ENCODE measurements around the gene DRAP1.

The DRAP1 gene

DNA sequence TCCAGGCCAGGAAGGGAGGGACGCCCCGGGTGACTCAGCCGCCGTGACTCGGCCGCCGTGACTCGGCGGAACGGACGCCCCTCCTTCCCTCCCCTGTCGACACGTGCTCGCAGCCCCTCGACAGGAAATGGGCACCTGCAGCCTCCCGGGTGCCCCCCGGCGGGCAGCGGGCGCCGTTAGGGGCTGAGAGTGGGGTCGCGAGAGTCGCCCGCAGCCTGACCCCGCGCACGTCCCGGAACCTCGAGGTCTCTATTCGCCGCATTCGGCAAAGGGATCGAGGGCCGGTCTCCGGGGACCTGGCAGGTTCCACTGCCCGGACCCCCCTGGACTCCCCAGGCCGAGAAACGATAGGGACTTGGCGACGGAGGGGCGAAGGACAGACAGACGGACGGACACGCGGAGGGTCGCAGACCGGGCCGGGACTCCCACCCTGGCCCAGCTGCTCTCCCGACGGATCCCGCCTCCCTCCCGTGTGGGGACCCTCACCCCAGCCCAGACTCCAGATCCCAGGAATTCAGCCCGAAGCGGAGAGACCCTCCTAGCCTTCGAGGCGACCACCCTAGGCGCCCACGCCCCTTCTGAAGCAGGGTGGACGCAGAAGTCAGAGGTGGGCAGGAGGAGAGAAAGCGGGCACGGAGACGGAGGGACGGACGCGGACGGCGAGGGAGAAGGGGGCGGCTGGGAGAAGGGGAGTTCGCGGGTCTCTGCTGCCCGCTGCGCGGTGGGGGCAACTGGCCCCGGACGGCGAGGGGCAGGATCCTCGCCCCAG lies 19.7 kb upstream of the DRAP1 start:
- Histone ChIP-seq H3K27ac (ENCODE audit: low read depth, low read length) (no peak overlapping the region), H3K27me3 (ENCODE audit: control insufficient read depth, low read length) (peaks cover 41% of the 10 kb centered on the region), H3K36me3 (ENCODE audit: control insufficient read depth, low read length) (no peaks in the 10 kb centered on the region), H3F3A (ENCODE audit: control insufficient read depth, insufficient read depth) (peaks cover 5% of the 10 kb centered on the region; the same call in 1 of the 2 replicates), H3K9me2 (replicated peaks; ENCODE audit: control insufficient read depth, low read length) (no peaks in the 10 kb centered on the region), H4K20me1 (ENCODE audit: control insufficient read depth, insufficient read depth, low read depth, low read length) (no peaks in the 10 kb centered on the region), H3K4me2 (ENCODE audit: low read length) (peak overlapping the region; percentile 76), H3K9me3 (ENCODE audit: control insufficient read depth, insufficient read depth, low read length) (no peaks in the 10 kb centered on the region), H3K4me3 (ENCODE audit: low read length) (peak overlapping the region; percentile 69), H3K79me2 (ENCODE audit: control insufficient read depth, low read length) (no peaks in the 10 kb centered on the region), H3K4me1 (ENCODE audit: control insufficient read depth, low read length) (peaks cover 18% of the 10 kb centered on the region)
- TF ChIP-seq, protein P1, sequence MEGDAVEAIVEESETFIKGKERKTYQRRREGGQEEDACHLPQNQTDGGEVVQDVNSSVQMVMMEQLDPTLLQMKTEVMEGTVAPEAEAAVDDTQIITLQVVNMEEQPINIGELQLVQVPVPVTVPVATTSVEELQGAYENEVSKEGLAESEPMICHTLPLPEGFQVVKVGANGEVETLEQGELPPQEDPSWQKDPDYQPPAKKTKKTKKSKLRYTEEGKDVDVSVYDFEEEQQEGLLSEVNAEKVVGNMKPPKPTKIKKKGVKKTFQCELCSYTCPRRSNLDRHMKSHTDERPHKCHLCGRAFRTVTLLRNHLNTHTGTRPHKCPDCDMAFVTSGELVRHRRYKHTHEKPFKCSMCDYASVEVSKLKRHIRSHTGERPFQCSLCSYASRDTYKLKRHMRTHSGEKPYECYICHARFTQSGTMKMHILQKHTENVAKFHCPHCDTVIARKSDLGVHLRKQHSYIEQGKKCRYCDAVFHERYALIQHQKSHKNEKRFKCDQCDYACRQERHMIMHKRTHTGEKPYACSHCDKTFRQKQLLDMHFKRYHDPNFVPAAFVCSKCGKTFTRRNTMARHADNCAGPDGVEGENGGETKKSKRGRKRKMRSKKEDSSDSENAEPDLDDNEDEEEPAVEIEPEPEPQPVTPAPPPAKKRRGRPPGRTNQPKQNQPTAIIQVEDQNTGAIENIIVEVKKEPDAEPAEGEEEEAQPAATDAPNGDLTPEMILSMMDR (IDR thresholded peaks at IDR 0.05; ENCODE audit: low read depth, low read length, poor library complexity, severe bottlenecking), result no peak
- TF ChIP-seq EZH2phosphoT487 (IDR thresholded peaks at IDR 0.05; ENCODE audit: borderline replicate concordance, low read length), result no peak

DNA sequence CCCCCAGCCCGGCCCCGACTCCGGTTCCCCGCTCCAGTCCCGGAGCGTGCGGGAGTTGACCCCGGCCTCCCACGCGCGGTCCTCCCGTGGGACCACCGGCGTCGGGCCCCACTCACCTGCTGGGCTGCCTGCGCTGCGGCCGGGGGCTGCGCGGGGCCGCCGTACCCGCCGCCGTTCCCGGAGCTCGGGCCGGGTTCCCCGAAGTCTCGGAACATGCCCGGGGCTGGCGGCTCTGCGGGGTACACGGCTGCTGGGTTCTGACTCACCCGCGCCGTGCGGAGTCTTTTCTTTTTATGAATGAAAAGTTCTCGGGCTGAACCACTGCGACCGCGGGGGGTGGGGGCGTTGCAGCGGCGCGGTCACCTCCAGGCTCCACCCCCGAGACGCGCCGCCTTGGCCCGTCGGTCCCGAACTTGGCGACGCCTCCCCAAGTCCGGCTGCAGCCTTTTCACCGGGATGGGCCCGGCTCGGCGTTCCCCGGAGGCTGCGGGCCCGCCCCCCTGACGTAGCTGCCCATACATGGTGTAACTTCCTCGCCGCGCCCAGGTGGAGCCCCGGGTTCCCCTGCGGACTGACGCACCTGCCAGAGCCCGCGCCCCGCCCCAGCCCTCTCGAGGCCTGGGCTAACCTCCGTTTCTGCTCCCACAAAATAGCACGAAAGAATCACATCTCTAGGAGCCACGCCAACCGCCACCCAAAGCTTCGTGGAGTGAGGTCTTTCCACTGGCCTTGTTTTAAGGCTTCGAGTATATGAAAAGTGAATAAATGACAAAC lies 18.9 kb upstream of the DRAP1 start, which contains the start of gene FOSL1:
TSS of gene FOSL1 (minus strand) at position 264 of the 774 bp plus-strand sequence. CDS start at position 215, 49 bp downstream.
- H3K27ac ChIP-seq (ENCODE audit: low read depth, low read length), result no peak within 1 kb of the TSS
- H3K9me3 ChIP-seq (ENCODE audit: control insufficient read depth, insufficient read depth, low read length), result no peaks in the 10 kb centered on the region
- peaks cover 41% of the 10 kb centered on the region for H3K27me3 ChIP-seq (ENCODE audit: control insufficient read depth, low read length)
- H3K4me3 ChIP-seq (ENCODE audit: low read length), result peak within 1 kb of the TSS; percentile 69
- H3K9me2 ChIP-seq (replicated peaks; ENCODE audit: control insufficient read depth, low read length), result no peaks in the 10 kb centered on the region
- TF ChIP-seq EZH2phosphoT487 (IDR thresholded peaks at IDR 0.05; ENCODE audit: borderline replicate concordance, low read length), result no peak
- TF ChIP-seq, protein P1 (IDR thresholded peaks at IDR 0.05; ENCODE audit: low read depth, low read length, poor library complexity, severe bottlenecking), result no peak
- H4K20me1 ChIP-seq (ENCODE audit: control insufficient read depth, insufficient read depth, low read depth, low read length), result no peaks in the 10 kb centered on the region
- H3K79me2 ChIP-seq (ENCODE audit: control insufficient read depth, low read length), result no peaks in the 10 kb centered on the region
- H3K4me1 ChIP-seq (ENCODE audit: control insufficient read depth, low read length), result peaks cover 18% of the 10 kb centered on the region
- H3F3A ChIP-seq (ENCODE audit: control insufficient read depth, insufficient read depth), result peaks cover 5% of the 10 kb centered on the region; the same call in 1 of the 2 replicates
- H3K4me2 ChIP-seq (ENCODE audit: low read length), result peak within 1 kb of the TSS; percentile 76
- no peaks in the 10 kb centered on the region for H3K36me3 ChIP-seq (ENCODE audit: control insufficient read depth, low read length)

DNA sequence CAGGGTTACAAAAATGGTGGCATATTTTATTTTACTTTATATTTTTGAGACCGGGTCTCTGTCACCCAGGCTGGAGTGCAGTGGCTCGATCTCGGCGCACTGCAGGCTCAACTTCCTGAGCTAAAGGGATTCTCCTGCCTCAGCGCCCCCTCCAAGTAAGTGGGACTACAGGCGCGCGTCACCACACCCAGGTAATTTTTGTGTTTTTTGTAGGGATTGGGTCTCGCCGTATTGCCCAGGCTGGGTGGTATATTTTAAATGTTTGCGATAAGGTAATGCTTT lies 18.4 kb upstream of the DRAP1 start:
- no peaks in the 10 kb centered on the region for H3K36me3 ChIP-seq (ENCODE audit: control insufficient read depth, low read length)

More for the DNA sequence above, 18.4 kb upstream of the DRAP1 start:
- peaks cover 3% of the 10 kb centered on the region; the same call in 1 of the 2 replicates for H3F3A ChIP-seq (ENCODE audit: control insufficient read depth, insufficient read depth)
- H3K4me3 ChIP-seq (ENCODE audit: low read length), result no peak overlapping the region
- H3K9me3 ChIP-seq (ENCODE audit: control insufficient read depth, insufficient read depth, low read length), result no peaks in the 10 kb centered on the region
- no peaks in the 10 kb centered on the region for H4K20me1 ChIP-seq (ENCODE audit: control insufficient read depth, insufficient read depth, low read depth, low read length)
- no peaks in the 10 kb centered on the region for H3K9me2 ChIP-seq (replicated peaks; ENCODE audit: control insufficient read depth, low read length)
- H3K27me3 ChIP-seq (ENCODE audit: control insufficient read depth, low read length), result peaks cover 41% of the 10 kb centered on the region
- H3K4me1 ChIP-seq (ENCODE audit: control insufficient read depth, low read length), result peaks cover 18% of the 10 kb centered on the region
- peak overlapping the region; percentile 76 for H3K4me2 ChIP-seq (ENCODE audit: low read length)
- no peak overlapping the region for H3K27ac ChIP-seq (ENCODE audit: low read depth, low read length)
- no peaks in the 10 kb centered on the region for H3K79me2 ChIP-seq (ENCODE audit: control insufficient read depth, low read length)
- TF ChIP-seq EZH2phosphoT487 (IDR thresholded peaks at IDR 0.05; ENCODE audit: borderline replicate concordance, low read length), result no peak
- TF ChIP-seq, protein P1 (IDR thresholded peaks at IDR 0.05; ENCODE audit: low read depth, low read length, poor library complexity, severe bottlenecking), result no peak

Measured in DOHH2 (cell line).